HCEC 1CT (cell line): ENCODE results near the gene CLEC11A.

ENCODE experiments used
- DNase-seq: peaks from one replicate; pipeline ENCODE4 v3.0.0-alpha.2; 2017

The CLEC11A gene

GRCh38 chr19:50723069-50723468, at the start of gene CLEC11A:
CLEC11A (plus strand) TSS chr19:50723364; CDS start chr19:50723526, 162 bp downstream.
- DNase-seq, result peak; percentile 85

GRCh38 chr19:50676625-50677197, 46.5 kb upstream of the CLEC11A start:
- no peak for DNase-seq

GRCh38 chr19:50677636-50678035, 45.5 kb upstream of the CLEC11A start:
- no peak for DNase-seq

- no peak for DNase-seq
These were observed 44.8 kb upstream of the CLEC11A start for GRCh38 chr19:50678323-50678722.

GRCh38 chr19:50679177-50680125, 43.7 kb upstream of the CLEC11A start:
- DNase-seq, result peak; percentile 64

- no peak for DNase-seq
These were observed 36.7 kb upstream of the CLEC11A start for GRCh38 chr19:50686310-50687032.

GRCh38 chr19:50688766-50689165, 34.4 kb upstream of the CLEC11A start:
- DNase-seq, result no peak

GRCh38 chr19:50690439-50690838, 32.7 kb upstream of the CLEC11A start:
- no peak for DNase-seq

- no peak for DNase-seq
These were observed 29.8 kb upstream of the CLEC11A start for GRCh38 chr19:50693064-50693975.

GRCh38 chr19:50694815-50695145, 28.4 kb upstream of the CLEC11A start:
- DNase-seq, result no peak

GRCh38 chr19:50695251-50696093, 27.7 kb upstream of the CLEC11A start:
- DNase-seq, result no peak

- no peak for DNase-seq
These were observed 27.1 kb upstream of the CLEC11A start for GRCh38 chr19:50696094-50696483.

- DNase-seq, result no peak
These were observed 25.6 kb upstream of the CLEC11A start for GRCh38 chr19:50697414-50698124.

GRCh38 chr19:50701367-50701985, 21.7 kb upstream of the CLEC11A start:
- no peak for DNase-seq

GRCh38 chr19:50702158-50702870, 20.9 kb upstream of the CLEC11A start:
- DNase-seq, result no peak

- peak; percentile 57 for DNase-seq
These were observed 20.0 kb upstream of the CLEC11A start for GRCh38 chr19:50702871-50703829.

GRCh38 chr19:50703915-50704796, 19.0 kb upstream of the CLEC11A start:
- DNase-seq, result no peak
